ENCODE results near the gene DAGLA.

GRCh38 chr11:61744609-61745156, 64.5 kb downstream of the DAGLA start:
- TF ChIP-seq CTCF (IDR thresholded peaks at IDR 0.05), result no peak
- no peak for TF ChIP-seq POLR2A (IDR thresholded peaks at IDR 0.05; ENCODE audit: low read depth)
- TF ChIP-seq POLR2AphosphoS5 (IDR thresholded peaks at IDR 0.05), result no peak
- TF ChIP-seq EP300 (IDR thresholded peaks at IDR 0.05), result no peak
